HG03442 (cell line): ENCODE results near the gene KIFAP3.
"Not testable (repeated sequence)": the region's sequence is repeated elsewhere in the genome, so short reads cannot be mapped to it uniquely, and the experiment has no call there.

ENCODE experiments used
- ATAC-seq: cut with Tn5 transposase; IDR thresholded peaks from one replicate; pipeline ENCODE4 v1.9.1; 2021; ENCODE audit warnings: mild to moderate bottlenecking, moderate library complexity; ENCODE audit not compliant: unreplicated experiment

Gene KIFAP3

DNA sequence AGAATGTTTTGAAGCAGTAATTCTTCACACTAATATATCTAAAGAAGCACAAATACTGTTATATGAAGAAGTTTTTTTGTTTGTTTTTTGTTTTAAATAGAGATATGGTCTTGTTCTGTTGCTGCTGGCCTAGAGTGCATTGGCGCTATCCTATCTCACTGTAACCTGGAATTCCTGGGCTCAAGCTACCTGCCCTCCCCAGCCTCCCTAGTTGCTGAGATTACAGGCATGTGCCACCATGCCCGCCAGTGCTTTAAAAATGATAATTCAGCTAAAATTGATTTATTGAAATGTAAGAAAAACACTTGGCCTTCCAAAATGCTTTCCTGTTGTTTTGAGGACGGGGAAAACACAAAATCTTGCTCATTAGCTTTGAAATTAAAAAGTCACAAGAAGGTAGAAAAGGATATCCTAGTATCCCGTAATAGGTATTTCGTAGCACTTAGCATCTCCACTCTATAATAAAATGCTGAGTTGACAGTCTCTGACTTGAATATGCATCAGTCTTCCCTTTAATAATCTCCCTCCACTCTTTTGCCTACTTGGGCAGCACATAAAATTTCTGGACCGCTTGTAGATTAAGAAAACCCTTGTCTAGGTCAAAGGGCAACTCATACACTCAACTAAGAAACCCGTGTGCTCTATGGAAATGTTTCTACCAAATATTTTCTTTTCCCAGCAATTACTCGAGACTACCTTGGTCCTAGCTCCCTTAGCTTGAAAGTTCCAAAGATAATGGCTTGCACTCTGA is 182.1 kb downstream of the KIFAP3 start:
- no peak for ATAC-seq

DNA sequence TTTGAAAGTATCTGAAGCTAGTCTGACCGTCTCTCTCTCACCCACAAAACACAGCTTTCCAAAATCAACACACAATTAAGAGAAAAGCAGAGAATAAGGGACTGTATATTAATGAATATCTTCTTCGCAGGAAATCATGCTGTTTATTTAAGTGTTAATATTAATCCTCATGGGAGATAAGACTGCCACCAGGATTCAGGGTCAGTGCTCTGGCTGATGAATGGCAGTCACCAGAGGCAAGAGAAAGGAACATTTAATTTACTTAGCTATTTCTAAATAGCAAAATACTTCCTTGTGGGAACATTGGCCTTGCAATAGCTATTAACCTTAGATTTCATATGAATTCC is 183.0 kb downstream of the KIFAP3 start:
- ATAC-seq, result no peak

DNA sequence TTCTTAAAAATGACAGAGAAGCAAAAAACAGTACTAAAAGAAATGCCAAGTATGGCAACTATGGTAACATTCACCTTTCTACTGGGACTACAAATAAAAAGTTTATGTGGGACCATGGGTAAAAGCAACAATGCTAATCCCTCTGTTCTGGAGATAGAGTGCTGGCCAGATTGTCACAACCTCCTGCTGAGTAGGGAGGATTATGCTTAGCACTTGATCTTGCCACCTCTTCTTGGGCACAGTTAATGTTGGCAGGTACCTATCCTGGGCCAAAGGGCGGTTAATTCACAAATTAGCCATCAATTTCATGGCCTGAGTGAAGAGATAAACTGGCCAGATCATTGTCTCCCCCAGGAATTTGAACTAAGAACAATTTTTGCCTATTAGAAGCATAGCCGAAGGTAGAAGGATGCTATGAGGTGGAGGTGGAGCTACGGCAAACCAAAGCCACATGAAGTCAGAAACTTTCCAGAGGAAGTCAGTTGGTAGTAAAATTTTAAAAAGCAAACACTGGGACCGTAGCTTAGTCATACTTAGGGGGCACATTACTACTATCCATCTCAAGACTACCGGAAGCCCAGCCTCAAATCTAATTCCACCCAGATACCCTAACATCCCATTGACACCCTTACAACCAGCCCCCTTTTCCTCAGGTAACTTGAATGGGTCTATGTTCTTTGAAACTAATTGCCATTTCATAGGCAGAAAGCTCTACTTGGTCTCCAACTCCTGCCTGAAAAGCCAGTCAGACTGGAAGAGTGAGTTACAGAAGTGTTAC is 183.5 kb downstream of the KIFAP3 start:
- no peak for ATAC-seq

DNA sequence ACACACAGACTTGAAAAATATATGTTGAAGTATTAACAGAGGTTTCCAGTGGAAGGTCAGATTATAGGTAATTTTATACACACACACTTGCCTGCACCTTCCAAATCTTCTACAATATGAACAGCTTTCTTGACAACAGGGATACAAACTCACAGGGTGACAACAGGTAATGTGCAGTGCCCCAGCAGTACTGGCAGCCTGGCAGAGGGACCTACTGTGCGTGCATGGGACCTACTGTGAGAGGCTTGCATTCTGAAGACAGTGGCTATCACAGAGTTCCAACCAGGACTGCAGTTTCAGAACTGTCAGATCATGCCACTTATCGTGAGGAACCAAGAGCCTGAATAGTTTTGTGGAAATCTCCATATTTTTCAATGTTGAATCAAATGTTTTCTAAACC is 184.6 kb downstream of the KIFAP3 start:
- no peak for ATAC-seq

DNA sequence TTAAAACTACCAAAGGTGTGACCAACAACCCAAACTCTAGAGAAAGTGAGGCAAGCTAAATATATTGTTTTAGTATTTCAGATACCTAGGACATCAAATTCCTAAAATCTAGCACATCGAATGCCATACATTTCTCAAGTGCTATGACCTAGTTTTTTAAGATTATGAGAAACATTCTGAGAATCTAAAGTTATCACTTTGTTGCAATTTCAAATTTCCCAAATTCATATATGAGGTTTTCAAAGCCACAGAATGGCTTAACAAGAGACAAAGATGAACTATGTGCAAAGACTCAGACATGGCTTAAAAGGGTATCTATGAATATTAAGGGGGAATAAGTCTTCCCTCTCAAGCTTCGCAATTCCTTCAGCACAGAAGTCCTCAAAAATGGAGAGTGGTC is 187.6 kb downstream of the KIFAP3 start:
- no peak for ATAC-seq

DNA sequence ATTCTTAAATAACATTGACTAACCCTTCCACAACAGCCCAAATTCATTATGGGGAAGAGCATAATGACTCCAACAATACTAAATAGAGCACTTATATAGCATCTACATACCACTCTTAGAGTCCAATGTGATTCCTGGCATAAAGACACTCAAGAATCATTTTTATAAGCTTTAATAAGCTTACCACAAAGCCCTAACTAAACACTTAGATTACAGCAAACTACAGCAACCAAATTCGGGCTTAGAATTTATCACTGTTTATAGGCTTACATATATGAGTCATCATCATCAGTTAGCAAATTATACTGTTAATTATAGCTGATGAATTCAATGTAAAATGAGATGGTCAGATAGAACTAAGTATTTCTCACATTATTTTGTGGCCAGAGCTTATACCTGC is 188.1 kb downstream of the KIFAP3 start:
- no peak for ATAC-seq

DNA sequence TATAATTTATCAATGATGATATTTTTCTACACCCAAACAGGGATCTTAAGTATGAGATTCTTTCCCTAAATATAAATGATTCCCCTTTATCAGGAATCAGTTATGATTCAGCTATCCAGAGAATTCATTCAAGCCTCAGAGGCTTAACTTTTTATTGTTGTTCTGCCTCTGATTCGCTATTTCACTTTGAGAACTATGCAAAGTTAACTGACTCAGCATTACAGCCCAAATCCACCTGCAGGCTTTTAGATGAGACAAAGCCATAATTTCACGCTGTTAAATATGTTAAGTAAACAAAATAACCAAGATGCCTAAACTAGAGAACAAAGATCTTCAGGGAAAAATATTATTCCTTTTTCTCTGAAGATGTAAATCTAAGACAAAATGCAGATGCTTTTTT is 189.3 kb downstream of the KIFAP3 start:
- ATAC-seq, result no peak

DNA sequence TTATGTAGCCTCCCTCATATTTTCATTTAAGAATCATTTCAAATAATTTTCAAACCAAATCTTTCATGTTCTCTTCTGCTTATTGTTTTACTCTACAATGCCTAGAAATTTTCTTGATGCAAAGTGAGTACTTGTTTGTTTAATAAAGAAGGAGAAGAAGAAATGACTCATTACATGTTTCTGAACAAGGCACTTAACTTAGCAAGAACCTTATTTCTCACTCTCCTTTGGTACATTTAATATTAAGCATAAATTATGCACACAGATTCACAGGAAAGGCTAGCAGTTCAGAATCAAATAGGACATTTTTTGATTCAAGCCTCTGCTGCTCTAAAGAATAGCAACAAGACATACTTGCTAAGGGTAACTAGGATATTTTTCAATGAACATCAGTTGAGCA is 189.9 kb downstream of the KIFAP3 start:
- ATAC-seq, result no peak

DNA sequence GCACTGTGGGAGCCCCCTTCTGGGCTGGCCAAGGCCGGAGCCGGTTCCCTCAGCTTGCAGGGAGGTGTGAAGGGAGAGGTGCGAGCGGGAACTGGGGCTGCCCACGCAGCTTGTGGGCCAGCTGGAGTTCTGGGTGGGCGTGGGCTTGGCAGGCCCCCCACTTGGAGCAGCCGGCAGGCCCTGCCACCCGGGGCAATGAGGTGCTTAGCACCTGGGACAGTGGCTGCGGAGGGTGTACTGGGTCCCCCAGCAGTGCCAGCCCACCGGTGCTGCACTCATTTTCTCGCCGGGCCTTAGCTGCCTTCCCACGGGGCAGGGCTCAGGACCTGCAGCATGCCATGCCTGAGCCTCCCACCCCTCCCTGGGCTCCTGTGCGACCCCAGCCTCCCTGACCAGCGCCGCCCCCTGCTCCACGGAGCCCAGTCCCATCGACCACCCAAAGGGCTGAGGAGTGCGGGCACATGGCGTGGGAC is 192.4 kb downstream of the KIFAP3 start:
- no peak for ATAC-seq

DNA sequence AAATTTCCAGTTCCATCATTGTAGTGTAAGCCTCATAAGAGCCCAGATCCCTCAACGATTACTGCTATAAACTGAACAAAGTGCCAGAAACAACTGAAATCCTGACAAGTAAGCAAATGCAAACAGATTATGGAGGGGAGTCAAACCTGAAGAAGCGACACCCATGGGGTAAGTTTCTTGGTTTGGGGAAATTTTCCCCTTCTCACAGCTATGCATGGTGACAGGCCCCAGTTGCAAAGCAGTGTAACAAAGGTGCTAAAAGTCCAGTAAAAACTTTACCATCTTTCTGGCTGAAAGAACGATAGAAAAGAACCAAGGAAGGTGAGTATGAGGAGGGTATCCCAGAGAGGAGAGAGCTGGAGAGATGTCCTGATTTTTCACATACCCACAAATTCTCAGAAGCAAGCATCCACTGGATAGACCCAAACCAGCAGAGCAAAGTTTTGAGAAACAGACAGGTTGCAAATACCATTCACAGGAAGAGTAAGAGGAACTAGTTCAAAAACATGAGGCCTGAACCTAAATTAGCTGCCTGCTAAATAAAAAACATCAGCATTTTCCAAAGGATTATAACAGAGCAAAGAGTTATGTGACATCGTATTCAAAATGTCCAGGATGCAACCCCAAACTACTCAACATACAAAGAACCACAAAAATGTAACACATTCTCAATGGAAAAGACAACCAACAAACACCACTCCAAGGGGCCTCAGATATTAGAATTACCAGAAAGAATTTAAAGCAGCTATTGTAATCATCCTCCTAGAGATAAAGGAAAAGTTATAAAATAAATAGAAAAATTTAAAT is 195.3 kb downstream of the KIFAP3 start:
- no peak for ATAC-seq

DNA sequence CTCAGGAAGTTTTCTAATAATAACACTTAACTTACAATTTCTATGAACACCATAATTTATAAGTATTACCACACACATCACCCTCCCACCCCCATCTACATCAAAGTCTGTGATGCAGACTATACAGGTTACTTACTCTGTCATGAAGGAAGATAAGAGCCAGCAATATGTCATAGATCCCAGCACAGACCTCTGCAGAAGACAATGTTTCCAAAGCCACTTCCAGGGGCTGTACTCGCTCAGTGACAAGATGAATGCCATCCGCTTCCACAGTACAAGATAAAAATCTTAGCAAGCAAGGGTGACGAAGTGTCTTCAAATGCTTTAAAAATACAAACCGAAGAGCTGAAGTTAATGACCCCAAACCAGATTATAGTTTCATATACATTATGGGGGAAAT is 196.0 kb downstream of the KIFAP3 start:
- ATAC-seq, result no peak

DNA sequence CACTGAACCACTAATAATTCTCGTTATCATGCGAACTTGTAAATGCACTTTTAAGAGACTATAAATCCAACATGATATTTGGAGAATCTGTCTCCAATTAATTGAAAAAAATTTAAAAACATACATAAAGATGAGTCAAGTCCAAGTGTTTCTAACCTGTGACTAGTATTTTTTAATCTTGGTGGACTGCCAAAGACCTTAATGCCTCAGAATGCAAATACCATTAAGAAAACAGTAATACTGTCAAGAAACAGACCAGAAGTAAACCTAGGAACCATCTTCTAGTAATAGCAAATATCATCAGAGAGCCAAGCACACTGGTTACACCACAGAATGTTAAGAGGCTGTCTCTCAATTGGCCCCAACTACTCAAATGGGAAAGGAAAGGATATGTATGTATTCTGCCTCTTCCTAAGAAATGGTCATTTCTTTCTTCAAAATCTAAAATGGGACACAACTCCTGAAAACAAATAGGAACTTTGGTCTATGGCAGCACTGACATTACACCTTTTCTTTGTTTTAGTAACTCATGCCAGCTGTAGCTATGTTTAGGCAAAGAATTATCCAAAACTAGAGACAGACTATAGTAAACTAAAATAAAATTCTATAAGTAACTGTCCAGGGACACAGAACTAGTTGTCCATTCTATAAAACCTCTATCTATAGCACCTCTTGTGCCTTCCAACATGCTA is 196.5 kb downstream of the KIFAP3 start:
- ATAC-seq, result no peak

DNA sequence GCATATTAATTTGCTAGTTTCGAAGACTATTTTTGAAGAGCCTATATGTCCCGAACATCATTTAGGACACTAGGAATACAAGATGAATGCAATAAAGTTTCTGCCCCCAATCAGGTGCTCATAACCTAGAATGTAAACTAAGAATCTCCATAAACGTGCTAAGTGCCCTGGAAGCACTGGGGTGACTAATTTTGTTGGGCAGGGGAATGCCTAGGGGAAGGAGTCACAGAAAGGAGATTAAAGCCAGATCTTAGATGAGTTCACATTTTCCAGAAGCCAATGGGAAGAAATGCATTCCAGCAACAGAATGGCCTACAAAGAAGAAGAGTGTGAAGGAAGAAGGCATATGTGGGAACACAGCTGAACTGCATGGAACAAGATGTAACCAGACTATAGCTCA is 200.3 kb downstream of the KIFAP3 start:
- ATAC-seq, result no peak

DNA sequence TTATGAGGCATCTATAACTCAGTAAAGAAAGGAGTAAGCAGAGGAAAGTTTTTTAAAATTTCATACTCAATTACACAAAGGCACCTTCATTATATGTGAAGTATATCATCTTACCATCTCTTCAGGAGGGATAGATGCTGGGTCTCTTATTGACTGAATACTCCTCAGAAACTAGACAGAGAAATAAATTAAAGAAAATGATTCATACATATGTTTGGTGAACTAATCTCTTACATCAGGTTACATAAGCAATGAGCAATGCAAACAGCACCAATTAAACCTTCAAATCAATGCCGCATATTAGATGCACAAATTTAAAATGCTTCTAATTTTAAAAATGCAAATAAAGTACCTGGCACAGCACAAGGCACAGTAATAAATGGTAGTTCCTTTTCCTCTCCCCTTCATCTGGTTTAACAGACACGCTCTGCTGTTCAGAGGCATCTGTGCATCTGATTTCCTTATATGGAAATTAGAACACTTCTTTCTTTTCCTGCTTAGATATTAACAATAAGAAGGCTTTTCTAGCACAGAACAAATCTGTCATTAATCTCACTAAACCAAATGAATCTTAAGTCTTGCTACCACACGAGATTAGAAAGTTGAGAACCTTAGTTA is 200.8 kb downstream of the KIFAP3 start:
- ATAC-seq, result no peak

DNA sequence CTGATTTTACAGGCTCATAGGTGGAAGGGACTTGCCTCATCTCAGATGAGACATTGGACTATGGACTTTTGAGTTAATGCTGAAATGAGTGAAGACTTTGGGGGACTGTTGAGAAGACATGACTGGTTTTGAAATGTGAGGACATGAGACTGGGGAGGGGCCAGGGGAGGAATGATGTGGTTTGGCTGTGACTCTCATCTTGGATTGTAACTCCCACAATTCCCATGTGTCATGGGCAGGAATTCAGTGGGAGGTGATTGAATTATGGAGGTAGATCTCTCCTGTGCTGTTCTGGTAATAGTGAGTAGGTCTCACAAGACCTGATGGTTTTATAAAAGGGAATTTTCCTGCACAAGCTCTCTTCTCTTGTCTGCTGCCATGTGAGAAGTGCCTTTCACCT is 201.6 kb downstream of the KIFAP3 start:
- no peak for ATAC-seq

DNA sequence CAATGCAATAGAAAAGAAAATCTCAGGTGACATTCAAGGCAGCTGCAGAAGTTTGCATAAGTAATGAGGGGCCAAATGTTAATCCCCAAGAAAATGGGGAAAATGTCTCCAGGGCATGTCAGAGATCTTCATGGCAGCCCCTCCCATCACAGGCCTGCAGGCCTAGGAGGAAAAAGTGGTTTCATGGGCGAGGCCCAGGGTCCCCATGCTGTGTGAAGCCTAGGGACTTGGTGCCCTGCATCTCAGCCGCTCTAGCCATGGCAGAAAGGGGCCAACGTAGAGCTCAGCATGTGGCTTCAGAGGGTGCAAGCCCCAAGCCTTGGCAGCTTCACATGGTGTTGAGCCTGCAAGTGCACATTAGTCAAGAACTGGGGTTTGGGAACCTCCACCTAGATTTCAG is 202.5 kb downstream of the KIFAP3 start:
- not testable (repeated sequence) for ATAC-seq
